Measurements from ENCODE around the gene BRI3BP.
"Not testable (repeated sequence)": the region's sequence is repeated elsewhere in the genome, so short reads cannot be mapped to it uniquely, and the experiment has no call there.

BRI3BP gene

DNA sequence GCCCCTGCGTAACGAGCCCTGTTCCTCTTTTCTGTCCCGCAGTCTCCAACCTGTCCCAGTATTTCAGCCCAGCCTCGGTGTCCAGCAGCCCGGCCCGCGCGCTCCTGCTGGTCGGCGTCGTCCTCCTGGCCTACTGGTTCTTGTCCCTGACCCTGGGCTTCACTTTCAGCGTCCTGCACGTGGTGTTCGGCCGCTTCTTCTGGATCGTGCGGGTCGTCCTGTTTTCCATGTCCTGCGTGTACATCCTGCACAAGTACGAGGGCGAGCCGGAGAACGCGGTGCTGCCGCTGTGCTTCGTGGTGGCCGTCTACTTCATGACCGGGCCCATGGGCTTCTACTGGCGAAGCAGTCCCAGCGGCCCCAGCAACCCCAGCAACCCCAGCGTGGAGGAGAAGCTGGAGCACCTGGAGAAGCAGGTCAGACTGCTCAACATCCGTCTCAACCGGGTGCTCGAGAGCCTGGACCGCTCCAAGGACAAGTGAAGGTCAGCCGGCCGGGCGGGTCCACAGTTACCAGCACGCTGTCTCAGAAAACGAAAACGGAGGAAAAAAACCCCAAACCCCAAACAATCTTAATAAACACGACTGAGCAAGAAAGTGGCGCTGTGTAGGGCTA, 31.6 kb downstream of the BRI3BP start:
- no peak for DNase-seq

- DNase-seq: no peak
Observed at GRCh38 chr12:125025606-125026235, 32.3 kb downstream of the BRI3BP start.

DNA sequence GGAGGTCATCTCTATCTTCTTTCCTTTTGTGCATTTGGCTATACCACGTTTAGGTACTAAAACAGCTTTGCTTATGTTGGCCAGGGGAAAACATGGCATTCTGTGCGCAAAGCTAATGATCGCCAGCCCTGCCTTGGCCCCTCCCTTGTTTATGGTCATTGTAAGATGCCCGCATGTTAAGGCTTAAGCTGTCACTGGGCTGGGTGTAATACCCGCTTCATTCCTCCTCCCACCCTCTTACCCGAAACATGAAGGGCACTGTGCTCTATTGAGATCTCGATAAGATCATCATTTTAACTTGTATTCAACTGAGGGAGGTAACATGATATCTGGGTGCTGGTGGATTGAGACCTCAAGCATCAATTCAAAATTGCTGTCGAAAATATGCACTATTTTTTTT, 34.7 kb downstream of the BRI3BP start:
- DNase-seq: no peak

GRCh38 chr12:125029761-125030358, 36.4 kb downstream of the BRI3BP start:
- no peak for DNase-seq

GRCh38 chr12:125031471-125031870, 38.0 kb downstream of the BRI3BP start:
- DNase-seq: not testable (repeated sequence)

DNA sequence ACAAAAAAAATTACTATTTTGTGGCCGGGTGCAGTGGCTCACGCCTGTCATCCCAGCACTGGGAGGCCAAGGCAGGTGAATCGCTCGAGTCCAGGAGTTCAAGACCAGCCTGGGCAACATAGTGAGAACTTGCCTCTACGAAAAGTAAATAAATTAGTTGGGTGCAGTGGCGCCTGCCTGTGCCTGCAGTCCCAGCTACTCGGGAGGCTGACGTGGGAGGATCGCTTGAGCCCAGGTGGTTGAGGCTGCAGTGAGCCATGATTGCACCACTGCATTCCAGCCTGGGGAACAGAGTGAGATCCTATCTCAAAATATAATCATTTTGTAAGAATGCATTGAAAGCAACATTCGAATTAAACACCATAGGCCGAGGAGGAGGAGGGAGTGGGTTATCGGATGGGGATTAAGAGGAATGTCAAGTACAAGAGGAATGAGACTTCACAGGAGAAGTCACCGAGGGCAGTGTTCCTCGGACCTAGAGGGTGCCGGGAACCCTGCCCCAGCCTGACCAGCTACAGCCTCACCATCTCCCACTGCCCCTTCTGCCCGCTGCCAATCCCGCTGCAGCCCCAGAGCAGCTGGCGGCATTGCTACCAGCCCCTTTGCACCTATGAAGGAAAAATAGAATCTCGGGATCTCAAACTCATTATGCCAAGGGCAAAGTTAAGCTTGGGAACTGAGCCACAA, 39.2 kb downstream of the BRI3BP start:
- DNase-seq: no peak

GRCh38 chr12:125033288-125033687, 39.8 kb downstream of the BRI3BP start:
- DNase-seq: no peak

DNA sequence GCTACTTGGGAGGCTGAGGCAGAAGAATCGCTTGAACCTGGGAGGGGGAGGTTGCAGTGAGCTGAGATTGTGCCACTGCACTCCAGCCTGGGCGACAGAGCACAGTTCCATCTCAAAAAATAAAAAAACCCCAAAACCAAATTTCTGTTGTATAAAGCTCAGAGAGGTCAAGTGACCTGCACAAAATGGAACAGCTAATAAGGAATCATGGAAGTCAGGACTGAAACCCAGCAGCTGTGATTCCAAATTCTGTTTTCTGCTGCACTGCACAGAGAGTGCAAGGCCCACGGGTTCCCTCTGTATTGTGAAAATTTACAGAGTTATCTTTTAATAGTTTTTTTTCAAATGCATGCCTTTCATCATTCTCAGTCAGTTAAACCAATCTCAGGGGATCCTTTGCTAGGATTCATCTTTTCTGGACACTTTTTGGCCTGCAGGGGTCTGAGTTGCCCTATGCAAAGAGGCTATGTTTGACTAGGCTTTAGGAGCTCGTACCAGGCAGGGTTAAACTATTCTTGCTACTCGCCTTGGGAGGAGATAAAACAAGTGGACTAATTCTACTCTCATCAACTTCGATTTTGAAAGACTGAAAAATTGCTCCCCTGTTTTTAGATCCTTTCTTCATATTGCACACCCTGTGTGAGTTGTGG, 45.7 kb downstream of the BRI3BP start:
- no peak for DNase-seq

GRCh38 chr12:125049093-125049458, 55.6 kb downstream of the BRI3BP start:
- DNase-seq: no peak

GRCh38 chr12:125050446-125050845, 57.0 kb downstream of the BRI3BP start:
- no peak for DNase-seq

GRCh38 chr12:125050868-125051267, 57.4 kb downstream of the BRI3BP start:
- DNase-seq: no peak

- DNase-seq: no peak
Observed at GRCh38 chr12:125053821-125054220, 60.4 kb downstream of the BRI3BP start.

- DNase-seq: no peak
Observed at GRCh38 chr12:125055591-125055990, 62.1 kb downstream of the BRI3BP start.

DNA sequence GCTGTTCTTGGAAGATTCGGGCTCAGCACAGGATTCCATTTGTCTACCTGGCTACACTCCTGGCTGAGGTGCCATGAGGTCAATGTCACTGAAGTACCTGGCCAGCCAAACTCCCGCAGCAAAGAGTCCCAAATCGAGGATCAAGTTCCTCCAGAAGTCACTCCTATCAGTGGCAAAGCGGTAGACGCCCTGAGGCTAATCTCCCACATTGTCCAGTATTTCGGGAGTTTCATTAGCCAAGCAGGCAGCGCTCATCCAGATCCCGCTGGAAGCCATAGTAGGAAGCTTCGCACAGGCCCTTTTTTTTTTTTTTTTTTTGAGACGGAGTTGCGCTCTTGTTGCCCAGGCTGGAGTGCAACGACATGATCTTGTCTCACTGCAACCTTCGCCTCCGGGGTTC, 62.9 kb downstream of the BRI3BP start:
- no peak for DNase-seq

DNA sequence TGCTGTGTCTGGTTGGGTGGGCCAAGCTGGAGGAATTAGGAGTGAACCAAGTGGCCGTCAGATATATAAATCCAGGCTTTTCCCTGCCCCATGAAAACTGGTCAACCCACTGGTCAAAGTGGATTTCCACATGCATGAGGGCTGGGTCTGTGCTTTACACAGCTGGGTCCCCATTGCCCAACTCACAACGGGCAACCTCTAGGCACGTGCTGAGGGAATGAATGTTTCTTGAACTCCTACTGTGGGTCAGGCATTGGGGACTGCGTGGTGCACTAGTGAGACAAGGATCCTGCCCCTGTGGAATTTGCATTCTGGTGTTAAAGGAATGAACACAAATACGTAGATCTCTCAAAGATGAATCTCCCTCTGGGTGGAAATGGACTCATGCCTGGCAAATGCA, 64.3 kb downstream of the BRI3BP start:
- no peak for DNase-seq

GRCh38 chr12:125061229-125061628, 67.8 kb downstream of the BRI3BP start:
- no peak for DNase-seq

DNA sequence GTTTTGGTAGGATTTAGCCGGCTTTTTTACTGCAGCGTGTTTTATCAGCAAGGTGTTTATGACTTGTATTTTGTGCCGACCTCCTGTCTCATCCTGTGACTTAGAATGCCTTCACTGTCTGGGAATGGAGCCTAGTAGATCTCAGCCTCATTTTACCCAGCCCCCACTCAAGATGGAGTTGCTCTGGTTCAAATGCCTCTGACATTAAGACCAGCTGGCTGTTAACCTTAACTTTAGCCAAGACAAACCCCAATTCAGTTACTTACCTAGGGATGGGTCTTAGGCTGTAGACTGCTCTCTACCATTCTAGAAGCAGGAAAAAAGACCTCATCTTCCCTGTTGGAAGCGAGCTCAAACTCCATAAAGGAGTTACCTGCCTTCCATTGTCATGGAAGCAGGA, 70.1 kb downstream of the BRI3BP start:
- not testable (repeated sequence) for DNase-seq

DNA sequence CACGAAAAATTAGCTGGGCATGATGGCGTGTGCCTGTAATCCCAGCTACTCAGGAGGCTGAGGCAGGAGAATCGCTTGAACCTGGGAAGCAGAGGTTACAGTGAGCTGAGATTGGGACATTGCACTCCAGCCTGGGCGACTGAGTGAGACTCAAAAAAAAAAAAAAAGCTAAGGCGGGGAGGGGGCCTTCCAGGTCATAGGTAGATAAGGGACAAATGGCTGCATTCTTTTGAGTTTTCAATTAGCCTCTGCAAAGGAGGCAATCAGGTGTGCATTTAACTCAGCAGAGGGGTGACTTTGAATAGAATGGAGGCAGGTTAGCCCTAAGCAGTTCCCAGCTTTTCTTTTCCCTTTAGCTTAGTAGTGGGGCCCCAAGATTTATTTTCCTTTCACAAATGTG, 71.0 kb downstream of the BRI3BP start:
- no peak for DNase-seq

- DNase-seq: peak; percentile 66
Observed at GRCh38 chr12:125065021-125065918, 71.8 kb downstream of the BRI3BP start, which contains the start of gene AACS. TSS of gene AACS (plus strand) at chr12:125065435. CDS start at chr12:125065585, 150 bp downstream.

DNA sequence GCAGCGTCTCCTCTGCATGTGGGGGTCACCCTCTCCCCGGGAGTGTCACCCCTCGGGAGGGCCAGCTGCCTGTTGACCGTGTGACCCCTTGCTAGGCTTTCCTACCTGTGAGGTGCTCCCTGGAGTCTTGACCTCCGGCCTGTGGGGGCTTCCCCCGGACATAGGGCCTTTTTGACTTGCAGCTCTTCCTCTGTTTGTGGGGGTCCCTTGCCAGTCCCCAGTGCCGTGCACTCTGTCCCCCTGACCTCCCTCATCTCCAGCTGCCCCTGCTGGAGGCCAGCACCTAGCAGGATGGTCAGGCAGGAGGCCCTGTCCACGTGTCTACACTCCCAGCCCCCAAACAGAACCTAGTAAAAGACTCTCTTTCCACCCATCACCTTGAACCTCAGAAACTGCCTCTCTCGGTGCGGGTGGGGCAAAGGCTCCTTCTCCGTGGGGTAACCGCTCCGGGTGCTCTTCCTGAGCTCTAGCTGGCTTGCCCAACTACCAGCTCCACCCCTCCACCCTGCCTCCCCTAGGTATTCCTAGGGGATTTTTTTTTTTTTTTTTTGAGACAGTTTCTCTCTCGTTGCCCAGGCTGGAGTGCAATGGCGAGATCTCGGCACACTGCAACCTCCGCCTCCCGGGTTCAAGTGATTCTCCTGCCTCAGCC, 72.6 kb downstream of the BRI3BP start:
- DNase-seq: no peak

- DNase-seq: no peak
Observed at GRCh38 chr12:125068391-125068790, 74.9 kb downstream of the BRI3BP start.

DNA sequence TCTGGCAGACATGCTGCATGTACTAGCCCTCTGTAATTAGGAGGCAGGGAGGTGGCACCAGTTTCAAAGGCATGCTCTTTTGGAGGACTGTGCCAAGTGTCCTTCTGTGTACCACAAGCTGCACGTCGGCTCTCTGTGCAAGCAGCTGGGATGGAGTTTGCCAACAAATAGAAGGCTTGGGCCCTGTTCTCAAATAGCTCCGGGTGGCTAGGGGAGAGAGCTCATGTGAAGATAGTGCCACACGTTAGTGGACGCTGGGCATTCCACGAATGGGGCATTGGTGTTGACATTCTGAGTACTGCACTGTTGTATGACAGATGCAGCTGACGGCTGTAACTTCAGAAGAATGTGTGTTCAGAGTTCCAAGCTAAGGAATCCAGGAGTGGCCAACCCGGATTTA, 76.2 kb downstream of the BRI3BP start:
- no peak for DNase-seq
